HEK293 (cell line): ENCODE results near the gene METTL26.
A peak's percentile ranks its signal among the peaks of the same experiment; 100 is the strongest.

Source experiments
- CTCF ChIA-PET: fragments of 350-600 bp; formaldehyde crosslinking; extraction: SDS; loops from one replicate; lab custom pipeline; 2021; ENCODE audit warnings: antibody characterized with exemption; lab: Yijun Ruan, JAX
- POLR2A ChIA-PET: fragments of 300-600 bp; formaldehyde crosslinking; extraction: SDS; loops from one replicate; lab custom pipeline; 2020; ENCODE audit warnings: antibody characterized with exemption, inconsistent platforms; lab: Yijun Ruan, JAX
- H3K27ac ChIP-seq: fragments of 200-500 bp; sonication (Bioruptor generic); 2 replicates; pipeline ENCODE4 v1.5.1; 2014; ENCODE audit warnings: low read depth, low read length, control low read depth, inconsistent platforms; ENCODE audit errors: extremely low read depth
- H3K36me3 ChIP-seq, 2 experiments: fragments of 200-500 bp in 1 of 2; sonication (Bioruptor generic) in 1 of 2; 1 replicate in 1 of 2; 2 replicates in 1 of 2; pipeline ENCODE4 v1.5.1; 2014 to 2017; ENCODE audit warnings: inconsistent platforms in 2 of 2, low read length in 2 of 2; ENCODE audit not compliant: control insufficient read depth in 2 of 2, insufficient read depth in 1 of 2
- H3K4me1 ChIP-seq: fragments of 200-500 bp; sonication (Bioruptor generic); 2 replicates; pipeline ENCODE4 v1.5.1; 2014; ENCODE audit warnings: mild to moderate bottlenecking, low read length, inconsistent platforms; ENCODE audit not compliant: control insufficient read depth, insufficient read depth
- H3K4me3 ChIP-seq: 2 replicates; pipeline ENCODE4 v1.5.1; 2011; ENCODE audit warnings: low read depth, mild to moderate bottlenecking, control low read depth, low read length, moderate library complexity
- H3K9me3 ChIP-seq: fragments of 200-500 bp; sonication (Bioruptor generic); 2 replicates; pipeline ENCODE4 v1.5.1; 2014; ENCODE audit warnings: low read depth, low read length, inconsistent platforms; ENCODE audit not compliant: control insufficient read depth, insufficient read depth
- KLF16 ChIP-seq: fragments of 450-650 bp; formaldehyde crosslinking; IDR thresholded peaks from 2 replicates; pipeline ENCODE4 v1.5.1; 2017; ENCODE audit warnings: missing biosample characterization, missing genetic modification characterization
- MYNN ChIP-seq: fragments of 450-650 bp; formaldehyde crosslinking; IDR thresholded peaks from 2 replicates; pipeline ENCODE4 v1.5.1; 2016; ENCODE audit warnings: missing biosample characterization, missing genetic modification characterization, borderline replicate concordance
- SCRT1 ChIP-seq: fragments of 450-650 bp; formaldehyde crosslinking; IDR thresholded peaks from 2 replicates; pipeline ENCODE4 v1.5.1; 2016; ENCODE audit warnings: missing biosample characterization, missing genetic modification characterization, borderline replicate concordance
- YY1 ChIP-seq: fragments of 450-650 bp; formaldehyde crosslinking; IDR thresholded peaks from 2 replicates; pipeline ENCODE4 v1.5.1; 2018; ENCODE audit warnings: missing biosample characterization, missing genetic modification characterization
- YY2 ChIP-seq: fragments of 450-650 bp; formaldehyde crosslinking; IDR thresholded peaks from 2 replicates; pipeline ENCODE4 v1.5.1; 2016; ENCODE audit warnings: missing biosample characterization, missing genetic modification characterization
- ZBTB20 ChIP-seq: fragments of 450-650 bp; formaldehyde crosslinking; IDR thresholded peaks from 2 replicates; pipeline ENCODE4 v1.5.1; 2016; ENCODE audit warnings: missing biosample characterization, missing genetic modification characterization
- ZBTB21 ChIP-seq: fragments of 450-650 bp; formaldehyde crosslinking; IDR thresholded peaks from 2 replicates; pipeline ENCODE4 v1.5.1; 2017; ENCODE audit warnings: missing biosample characterization, missing genetic modification characterization
- ZBTB48 ChIP-seq: fragments of 450-650 bp; formaldehyde crosslinking; IDR thresholded peaks from 2 replicates; pipeline ENCODE4 v1.5.1; 2016; ENCODE audit warnings: missing biosample characterization, missing genetic modification characterization
- ZNF10 ChIP-seq: fragments of 450-650 bp; formaldehyde crosslinking; IDR thresholded peaks from 2 replicates; pipeline ENCODE4 v1.5.1; 2017; ENCODE audit warnings: missing biosample characterization, missing genetic modification characterization
- ZNF335 ChIP-seq: fragments of 450-650 bp; formaldehyde crosslinking; conservative IDR thresholded peaks from 2 replicates; pipeline ENCODE4 v1.5.1; 2016; ENCODE audit warnings: missing biosample characterization, missing genetic modification characterization
- ZNF366 ChIP-seq: fragments of 450-650 bp; formaldehyde crosslinking; conservative IDR thresholded peaks from 2 replicates; pipeline ENCODE4 v1.5.1; 2016; ENCODE audit warnings: missing biosample characterization, missing genetic modification characterization
- ZNF391 ChIP-seq: fragments of 450-650 bp; formaldehyde crosslinking; IDR thresholded peaks from 2 replicates; pipeline ENCODE4 v1.5.1; 2016; ENCODE audit warnings: low read depth, missing biosample characterization, missing genetic modification characterization, borderline replicate concordance
- ZNF394 ChIP-seq: fragments of 450-650 bp; formaldehyde crosslinking; IDR thresholded peaks from 2 replicates; pipeline ENCODE4 v1.5.1; 2016; ENCODE audit warnings: missing biosample characterization, missing genetic modification characterization, mild to moderate bottlenecking, moderate library complexity, borderline replicate concordance
- ZNF404 ChIP-seq: fragments of 450-650 bp; formaldehyde crosslinking; IDR thresholded peaks from 2 replicates; pipeline ENCODE4 v1.5.1; 2017; ENCODE audit warnings: missing biosample characterization, missing genetic modification characterization
- ZNF426 ChIP-seq: fragments of 450-650 bp; formaldehyde crosslinking; IDR thresholded peaks from 2 replicates; pipeline ENCODE4 v1.5.1; 2017; ENCODE audit warnings: missing biosample characterization, missing genetic modification characterization, mild to moderate bottlenecking, inconsistent platforms, moderate library complexity
- ZNF501 ChIP-seq: fragments of 450-650 bp; formaldehyde crosslinking; IDR thresholded peaks from 2 replicates; pipeline ENCODE4 v1.5.1; 2016; ENCODE audit warnings: missing biosample characterization, missing genetic modification characterization
- ZNF596 ChIP-seq: fragments of 450-650 bp; IDR thresholded peaks from 2 replicates; pipeline ENCODE4 v1.5.0; 2018; ENCODE audit warnings: missing biosample characterization, mild to moderate bottlenecking, missing genetic modification characterization, moderate library complexity
- ZNF629 ChIP-seq: fragments of 450-650 bp; formaldehyde crosslinking; IDR thresholded peaks from 2 replicates; pipeline ENCODE4 v1.5.1; 2017; ENCODE audit warnings: missing biosample characterization, missing genetic modification characterization
- ZNF677 ChIP-seq: fragments of 450-650 bp; IDR thresholded peaks from 2 replicates; pipeline ENCODE4 v1.5.0; 2018; ENCODE audit warnings: missing biosample characterization, mild to moderate bottlenecking, missing genetic modification characterization, moderate library complexity
- ZNF792 ChIP-seq: fragments of 450-650 bp; formaldehyde crosslinking; IDR thresholded peaks from 2 replicates; pipeline ENCODE4 v1.5.1; 2016; ENCODE audit warnings: missing biosample characterization, missing genetic modification characterization
- TF ChIP-seq, protein P1 (sequence below): fragments of 450-650 bp; formaldehyde crosslinking; IDR thresholded peaks from 2 replicates; pipeline ENCODE4 v1.5.1; 2016; ENCODE audit warnings: missing biosample characterization, missing genetic modification characterization
- TF ChIP-seq, protein P2 (sequence below): fragments of 450-650 bp; formaldehyde crosslinking; IDR thresholded peaks from 2 replicates; pipeline ENCODE4 v1.5.1; 2016; ENCODE audit warnings: missing biosample characterization, missing genetic modification characterization, borderline replicate concordance
- TF ChIP-seq, protein P3 (sequence below): fragments of 450-650 bp; formaldehyde crosslinking; IDR thresholded peaks from 2 replicates; pipeline ENCODE4; 2016; ENCODE audit warnings: missing biosample characterization, missing genetic modification characterization
- TF ChIP-seq, protein P4 (sequence below): fragments of 450-650 bp; formaldehyde crosslinking; IDR thresholded peaks from 2 replicates; pipeline ENCODE4 v1.5.1; 2017; ENCODE audit warnings: missing biosample characterization, mild to moderate bottlenecking, missing genetic modification characterization, moderate library complexity
- TF ChIP-seq, protein P5 (sequence below): fragments of 450-650 bp; formaldehyde crosslinking; IDR thresholded peaks from 2 replicates; pipeline ENCODE4 v1.5.1; 2016; ENCODE audit warnings: missing biosample characterization, missing genetic modification characterization

The METTL26 gene

DNA sequence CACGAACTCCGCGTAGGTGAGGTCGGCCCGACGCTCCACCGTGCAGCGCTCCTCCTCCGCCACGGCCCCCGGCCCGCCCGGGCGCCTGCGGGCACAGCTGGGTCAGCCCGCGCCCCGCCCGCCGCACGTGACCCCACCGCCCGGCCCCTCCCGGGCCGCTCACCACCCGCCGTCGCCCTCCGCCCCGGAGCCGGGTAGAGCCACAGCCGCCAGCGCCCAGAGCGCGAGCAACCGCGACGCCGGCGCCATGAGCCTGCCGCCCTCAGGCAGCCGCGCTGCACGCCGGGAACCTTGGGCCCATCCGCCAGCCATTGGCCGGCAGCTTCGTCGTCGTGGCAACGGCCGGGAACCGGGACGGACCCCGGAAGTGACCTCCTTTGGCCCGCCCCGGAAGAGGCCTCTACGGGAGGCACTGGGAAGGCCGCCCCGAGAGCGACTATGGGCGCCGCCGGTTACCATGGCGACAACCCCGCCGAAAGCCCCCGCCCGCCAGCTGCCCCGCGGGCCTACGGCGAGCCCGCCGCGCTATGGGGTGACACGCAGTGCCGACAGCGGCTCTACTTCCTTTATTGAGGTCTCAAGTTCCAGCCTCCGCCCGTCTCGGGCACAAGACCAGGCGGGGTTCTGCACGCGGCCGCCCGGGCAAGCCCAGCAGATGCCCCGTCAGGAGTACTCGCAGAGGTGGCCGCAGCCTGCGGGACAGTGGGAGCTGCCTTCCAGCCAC lies 48.1 kb upstream of the METTL26 start, which contains the start of gene JMJD8 (continued):
- TF ChIP-seq ZNF596 (tag by site-specific recombination) (peak; percentile 3; the same call in 1 of the 2 replicates), ZNF335 (tag by site-specific recombination) (peak; percentile 79), ZBTB21 (tag by site-specific recombination) (no peak), YY1 (tag by site-specific recombination) (peak; percentile 84), ZNF501 (no peak), ZNF677 (0 out of 2 replicates have a peak, but pooled peaks have one; percentile 43), MYNN (tag by site-specific recombination) (peak; percentile 60; the same call in 1 of the 2 replicates)

DNA sequence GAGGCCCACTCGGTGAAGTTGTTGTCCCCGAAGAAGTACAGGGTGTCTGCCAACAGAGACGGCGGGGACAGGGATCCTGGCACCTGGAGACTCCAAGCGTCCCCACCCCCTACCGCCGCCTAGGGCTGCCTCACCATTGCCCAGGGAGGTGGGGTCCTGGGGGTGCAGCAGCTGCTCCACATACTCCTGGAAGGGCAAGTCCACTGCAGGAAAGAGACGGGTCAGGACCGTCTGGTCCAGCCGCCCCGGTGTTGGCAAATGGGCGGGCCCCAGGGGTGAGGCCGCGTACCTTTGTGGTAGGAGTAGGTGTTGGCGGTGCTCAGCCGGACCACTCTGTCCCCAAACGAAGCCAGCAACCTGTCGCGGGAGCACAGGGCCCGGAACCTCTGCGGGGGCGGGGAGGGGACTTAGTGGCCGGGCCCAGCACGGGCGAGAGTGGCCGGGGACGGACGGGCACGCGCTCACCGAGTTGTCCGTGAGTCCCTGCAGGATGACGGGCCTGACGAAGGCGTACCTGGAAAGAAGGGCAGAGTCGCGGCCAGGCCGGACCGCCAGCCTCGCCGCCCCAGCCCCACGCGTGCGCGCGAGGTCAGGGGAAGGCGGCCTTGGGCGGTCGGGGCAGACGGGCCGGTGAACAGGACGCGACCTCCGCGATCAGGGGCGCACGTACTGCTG lies 47.4 kb upstream of the METTL26 start:
- H3K27ac ChIP-seq, result peak overlapping the region; percentile 97
- peaks cover 3 to 63% of the 10 kb centered on the region in 2 experiments; a peak in 1 of 3 replicates for H3K36me3 ChIP-seq
- ChIA-PET POLR2A (interaction anchor here (0.6 to 5.4 kb wide), 10 partner anchors 8 to 448 kb away, joined by 3 to 57 read pairs (median 4); partner anchors contain the start of genes CCDC78, FAM234A, HAGHL and METTL26), CTCF (interaction anchor here (0.8 kb wide), 1 partner anchor 102 kb away, joined by 3 read pairs; no protein-coding TSS in a partner anchor)
- peaks cover 14% of the 10 kb centered on the region; the same call in 1 of the 2 replicates for H3K4me1 ChIP-seq
- H3K4me3 ChIP-seq, result peak overlapping the region; percentile 68
- no peaks in the 10 kb centered on the region for H3K9me3 ChIP-seq
- TF ChIP-seq, protein P1, sequence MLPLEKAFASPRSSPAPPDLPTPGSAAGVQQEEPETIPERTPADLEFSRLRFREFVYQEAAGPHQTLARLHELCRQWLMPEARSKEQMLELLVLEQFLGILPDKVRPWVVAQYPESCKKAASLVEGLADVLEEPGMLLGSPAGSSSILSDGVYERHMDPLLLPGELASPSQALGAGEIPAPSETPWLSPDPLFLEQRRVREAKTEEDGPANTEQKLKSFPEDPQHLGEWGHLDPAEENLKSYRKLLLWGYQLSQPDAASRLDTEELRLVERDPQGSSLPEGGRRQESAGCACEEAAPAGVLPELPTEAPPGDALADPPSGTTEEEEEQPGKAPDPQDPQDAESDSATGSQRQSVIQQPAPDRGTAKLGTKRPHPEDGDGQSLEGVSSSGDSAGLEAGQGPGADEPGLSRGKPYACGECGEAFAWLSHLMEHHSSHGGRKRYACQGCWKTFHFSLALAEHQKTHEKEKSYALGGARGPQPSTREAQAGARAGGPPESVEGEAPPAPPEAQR (tag by site-specific recombination), result no peak
- TF ChIP-seq YY2 (tag by site-specific recombination), result no peak
- no peak for TF ChIP-seq ZNF426 (tag by site-specific recombination)
- TF ChIP-seq, protein P2, sequence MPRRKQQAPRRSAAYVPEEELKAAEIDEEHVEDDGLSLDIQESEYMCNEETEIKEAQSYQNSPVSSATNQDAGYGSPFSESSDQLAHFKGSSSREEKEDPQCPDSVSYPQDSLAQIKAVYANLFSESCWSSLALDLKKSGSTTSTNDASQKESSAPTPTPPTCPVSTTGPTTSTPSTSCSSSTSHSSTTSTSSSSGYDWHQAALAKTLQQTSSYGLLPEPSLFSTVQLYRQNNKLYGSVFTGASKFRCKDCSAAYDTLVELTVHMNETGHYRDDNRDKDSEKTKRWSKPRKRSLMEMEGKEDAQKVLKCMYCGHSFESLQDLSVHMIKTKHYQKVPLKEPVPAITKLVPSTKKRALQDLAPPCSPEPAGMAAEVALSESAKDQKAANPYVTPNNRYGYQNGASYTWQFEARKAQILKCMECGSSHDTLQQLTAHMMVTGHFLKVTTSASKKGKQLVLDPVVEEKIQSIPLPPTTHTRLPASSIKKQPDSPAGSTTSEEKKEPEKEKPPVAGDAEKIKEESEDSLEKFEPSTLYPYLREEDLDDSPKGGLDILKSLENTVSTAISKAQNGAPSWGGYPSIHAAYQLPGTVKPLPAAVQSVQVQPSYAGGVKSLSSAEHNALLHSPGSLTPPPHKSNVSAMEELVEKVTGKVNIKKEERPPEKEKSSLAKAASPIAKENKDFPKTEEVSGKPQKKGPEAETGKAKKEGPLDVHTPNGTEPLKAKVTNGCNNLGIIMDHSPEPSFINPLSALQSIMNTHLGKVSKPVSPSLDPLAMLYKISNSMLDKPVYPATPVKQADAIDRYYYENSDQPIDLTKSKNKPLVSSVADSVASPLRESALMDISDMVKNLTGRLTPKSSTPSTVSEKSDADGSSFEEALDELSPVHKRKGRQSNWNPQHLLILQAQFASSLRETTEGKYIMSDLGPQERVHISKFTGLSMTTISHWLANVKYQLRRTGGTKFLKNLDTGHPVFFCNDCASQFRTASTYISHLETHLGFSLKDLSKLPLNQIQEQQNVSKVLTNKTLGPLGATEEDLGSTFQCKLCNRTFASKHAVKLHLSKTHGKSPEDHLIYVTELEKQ (tag by site-specific recombination), result peak; percentile 11; the same call in 1 of the 2 replicates
- TF ChIP-seq ZNF394 (tag by site-specific recombination), result peak; percentile 40; the same call in 1 of the 2 replicates
- TF ChIP-seq ZNF792 (tag by site-specific recombination), result no peak; the same call in 1 of the 2 replicates
- peak; percentile 59; the same call in 1 of the 2 replicates for TF ChIP-seq ZNF391 (tag by site-specific recombination)
- TF ChIP-seq ZNF629 (tag by site-specific recombination), result 0 out of 2 replicates have a peak, but pooled peaks have one; percentile 2
- peak; percentile 48; the same call in 1 of the 2 replicates for TF ChIP-seq ZBTB20 (tag by site-specific recombination)
- TF ChIP-seq, protein P3, sequence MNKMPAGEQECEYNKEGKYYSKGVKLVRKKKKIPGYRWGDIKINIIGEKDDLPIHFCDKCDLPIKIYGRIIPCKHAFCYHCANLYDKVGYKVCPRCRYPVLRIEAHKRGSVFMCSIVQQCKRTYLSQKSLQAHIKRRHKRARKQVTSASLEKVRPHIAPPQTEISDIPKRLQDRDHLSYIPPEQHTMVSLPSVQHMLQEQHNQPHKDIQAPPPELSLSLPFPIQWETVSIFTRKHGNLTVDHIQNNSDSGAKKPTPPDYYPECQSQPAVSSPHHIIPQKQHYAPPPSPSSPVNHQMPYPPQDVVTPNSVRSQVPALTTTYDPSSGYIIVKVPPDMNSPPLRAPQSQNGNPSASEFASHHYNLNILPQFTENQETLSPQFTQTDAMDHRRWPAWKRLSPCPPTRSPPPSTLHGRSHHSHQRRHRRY (tag by site-specific recombination), result 0 out of 2 replicates have a peak, but pooled peaks have one; percentile 55
- TF ChIP-seq ZNF596 (tag by site-specific recombination), result peak; percentile 60
- TF ChIP-seq, protein P4, sequence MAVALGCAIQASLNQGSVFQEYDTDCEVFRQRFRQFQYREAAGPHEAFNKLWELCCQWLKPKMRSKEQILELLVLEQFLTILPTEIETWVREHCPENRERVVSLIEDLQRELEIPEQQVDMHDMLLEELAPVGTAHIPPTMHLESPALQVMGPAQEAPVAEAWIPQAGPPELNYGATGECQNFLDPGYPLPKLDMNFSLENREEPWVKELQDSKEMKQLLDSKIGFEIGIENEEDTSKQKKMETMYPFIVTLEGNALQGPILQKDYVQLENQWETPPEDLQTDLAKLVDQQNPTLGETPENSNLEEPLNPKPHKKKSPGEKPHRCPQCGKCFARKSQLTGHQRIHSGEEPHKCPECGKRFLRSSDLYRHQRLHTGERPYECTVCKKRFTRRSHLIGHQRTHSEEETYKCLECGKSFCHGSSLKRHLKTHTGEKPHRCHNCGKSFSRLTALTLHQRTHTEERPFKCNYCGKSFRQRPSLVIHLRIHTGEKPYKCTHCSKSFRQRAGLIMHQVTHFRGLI (tag by site-specific recombination), result no peak; the same call in 1 of the 2 replicates
- peak; percentile 82 for TF ChIP-seq ZNF10
- no peak for TF ChIP-seq ZNF404 (tag by site-specific recombination)
- TF ChIP-seq KLF16 (tag by site-specific recombination), result peak; percentile 74; the same call in 1 of the 2 replicates
- TF ChIP-seq ZBTB48, result peak; percentile 33; the same call in 1 of the 2 replicates
- peak; percentile 65 for TF ChIP-seq SCRT1 (tag by site-specific recombination)
- TF ChIP-seq, protein P5, sequence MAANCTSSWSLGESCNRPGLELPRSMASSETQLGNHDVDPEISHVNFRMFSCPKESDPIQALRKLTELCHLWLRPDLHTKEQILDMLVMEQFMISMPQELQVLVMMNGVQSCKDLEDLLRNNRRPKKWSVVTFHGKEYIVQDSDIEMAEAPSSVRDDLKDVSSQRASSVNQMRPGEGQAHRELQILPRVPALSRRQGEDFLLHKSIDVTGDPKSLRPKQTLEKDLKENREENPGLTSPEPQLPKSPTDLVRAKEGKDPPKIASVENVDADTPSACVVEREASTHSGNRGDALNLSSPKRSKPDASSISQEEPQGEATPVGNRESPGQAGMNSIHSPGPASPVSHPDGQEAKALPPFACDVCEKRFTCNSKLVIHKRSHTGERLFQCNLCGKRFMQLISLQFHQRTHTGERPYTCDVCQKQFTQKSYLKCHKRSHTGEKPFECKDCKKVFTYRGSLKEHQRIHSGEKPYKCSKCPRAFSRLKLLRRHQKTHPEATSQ (tag by site-specific recombination), result peak; percentile 98
- no peak for TF ChIP-seq ZNF366 (tag by site-specific recombination)
